Epithelial cell of esophagus (primary cell): ENCODE results near the gene PPP1R14D.
A peak's percentile ranks its signal among the peaks of the same experiment; 100 is the strongest.

Source experiments
- DNase-seq: peaks from one replicate; pipeline ENCODE4 v3.0.0; 2010; ENCODE audit warnings: low read depth
- H3K4me3 ChIP-seq: 2 replicates; pipeline ENCODE4 v1.5.1; 2011; ENCODE audit warnings: mild to moderate bottlenecking, low read length, control low read depth
- CTCF ChIP-seq: IDR thresholded peaks from 2 replicates; pipeline ENCODE4 v1.5.1; 2011; ENCODE audit warnings: low read depth, mild to moderate bottlenecking, low read length, control low read depth, inconsistent platforms; ENCODE audit not compliant: insufficient read depth; ENCODE audit errors: missing control alignments

The PPP1R14D gene

GRCh38 chr15:40832903-40833302 lies 4.4 kb upstream of the PPP1R14D start:
- TF ChIP-seq CTCF: no peak
- DNase-seq: no peak
- no peak overlapping the region for H3K4me3 ChIP-seq

- TF ChIP-seq CTCF: no peak
Measured at GRCh38 chr15:40831861-40832260, 3.4 kb upstream of the PPP1R14D start.

GRCh38 chr15:40830884-40831283 lies 2.4 kb upstream of the PPP1R14D start:
- no peak for TF ChIP-seq CTCF
- no peak for DNase-seq
- no peak overlapping the region for H3K4me3 ChIP-seq

More at GRCh38 chr15:40831861-40832260, 3.4 kb upstream of the PPP1R14D start:
- no peak for DNase-seq
- H3K4me3 ChIP-seq: no peak overlapping the region

- no peak overlapping the region for H3K4me3 ChIP-seq
- DNase-seq: no peak
- no peak for TF ChIP-seq CTCF
Measured at GRCh38 chr15:40829115-40829514, 607 bp upstream of the PPP1R14D start.

GRCh38 chr15:40826423-40827075 lies 2.0 kb downstream of the PPP1R14D start:
- no peak for TF ChIP-seq CTCF
- DNase-seq: no peak
- no peak overlapping the region for H3K4me3 ChIP-seq

GRCh38 chr15:40825661-40826422 lies 2.7 kb downstream of the PPP1R14D start:
- no peak for TF ChIP-seq CTCF
- peak; percentile 56 for DNase-seq
- H3K4me3 ChIP-seq: no peak overlapping the region
